Endothelial cell (in vitro differentiated cells): ENCODE results near the gene PTPN6. TPM values are rescaled to one million over a fixed set of nuclear protein-coding genes. Genes with fewer than 3 reads are reported as not detected.

ENCODE experiments used
- DNase-seq: peaks from one replicate; pipeline ENCODE4 v3.0.0; 2021; ENCODE audit warnings: low spot score
- H3K27ac Mint-ChIP-seq: one replicate; pipeline ENCODE4 v1.8.0; 2021; ENCODE audit warnings: mixed read lengths, inconsistent platforms; ENCODE audit not compliant: unreplicated experiment
- H3K27me3 Mint-ChIP-seq: one replicate; pipeline ENCODE4 v1.8.0; 2021; ENCODE audit warnings: mild to moderate bottlenecking, moderate library complexity, mixed read lengths, inconsistent platforms; ENCODE audit not compliant: unreplicated experiment
- H3K36me3 Mint-ChIP-seq: one replicate; pipeline ENCODE4 v1.8.0; 2021; ENCODE audit warnings: mild to moderate bottlenecking, low read depth, mixed read lengths, inconsistent platforms; ENCODE audit not compliant: unreplicated experiment
- H3K4me1 Mint-ChIP-seq: one replicate; pipeline ENCODE4 v1.8.0; 2021; ENCODE audit warnings: mild to moderate bottlenecking, mixed read lengths, inconsistent platforms; ENCODE audit not compliant: unreplicated experiment
- H3K4me3 Mint-ChIP-seq: one replicate; pipeline ENCODE4 v1.8.0; 2021; ENCODE audit warnings: mild to moderate bottlenecking, mixed read lengths, inconsistent platforms; ENCODE audit not compliant: unreplicated experiment
- H3K9me3 Mint-ChIP-seq: one replicate; pipeline ENCODE4 v1.8.0; 2021; ENCODE audit warnings: mixed read lengths, inconsistent platforms; ENCODE audit not compliant: unreplicated experiment
- total RNA-seq: library from RNA; stranded (reverse); fragmentation: NEBNext Ultra II Directional; extraction: Animal tissue kit (Norgen Biotek cat#: 25700); gene quantifications from one replicate; pipeline ENCODE4 v1.2.1, GENCODE V29; 2021; ENCODE audit not compliant: unreplicated experiment
- TF ChIP-seq, protein P1 (sequence below): fragments of 200-600 bp; sonication (generic); IDR thresholded peaks from one replicate; pipeline ENCODE4 v1.5.0; 2021; ENCODE audit warnings: antibody characterized with exemption; ENCODE audit not compliant: unreplicated experiment

Gene PTPN6
- total RNA-seq, 1 donor from 2014 or later = 22.1 TPM

- DNase-seq = no peak
- TF ChIP-seq, protein P1, sequence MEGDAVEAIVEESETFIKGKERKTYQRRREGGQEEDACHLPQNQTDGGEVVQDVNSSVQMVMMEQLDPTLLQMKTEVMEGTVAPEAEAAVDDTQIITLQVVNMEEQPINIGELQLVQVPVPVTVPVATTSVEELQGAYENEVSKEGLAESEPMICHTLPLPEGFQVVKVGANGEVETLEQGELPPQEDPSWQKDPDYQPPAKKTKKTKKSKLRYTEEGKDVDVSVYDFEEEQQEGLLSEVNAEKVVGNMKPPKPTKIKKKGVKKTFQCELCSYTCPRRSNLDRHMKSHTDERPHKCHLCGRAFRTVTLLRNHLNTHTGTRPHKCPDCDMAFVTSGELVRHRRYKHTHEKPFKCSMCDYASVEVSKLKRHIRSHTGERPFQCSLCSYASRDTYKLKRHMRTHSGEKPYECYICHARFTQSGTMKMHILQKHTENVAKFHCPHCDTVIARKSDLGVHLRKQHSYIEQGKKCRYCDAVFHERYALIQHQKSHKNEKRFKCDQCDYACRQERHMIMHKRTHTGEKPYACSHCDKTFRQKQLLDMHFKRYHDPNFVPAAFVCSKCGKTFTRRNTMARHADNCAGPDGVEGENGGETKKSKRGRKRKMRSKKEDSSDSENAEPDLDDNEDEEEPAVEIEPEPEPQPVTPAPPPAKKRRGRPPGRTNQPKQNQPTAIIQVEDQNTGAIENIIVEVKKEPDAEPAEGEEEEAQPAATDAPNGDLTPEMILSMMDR = no peak
- Mint-ChIP-seq H3K4me1 (no peaks in the 10 kb centered on the region), H3K27me3 (no peaks in the 10 kb centered on the region), H3K27ac (no peak overlapping the region), H3K4me3 (no peak overlapping the region), H3K36me3 (peaks cover 37% of the 10 kb centered on the region), H3K9me3 (no peaks in the 10 kb centered on the region)
Observed at GRCh38 chr12:6980075-6980474, 28.9 kb downstream of the PTPN6 start.

DNA sequence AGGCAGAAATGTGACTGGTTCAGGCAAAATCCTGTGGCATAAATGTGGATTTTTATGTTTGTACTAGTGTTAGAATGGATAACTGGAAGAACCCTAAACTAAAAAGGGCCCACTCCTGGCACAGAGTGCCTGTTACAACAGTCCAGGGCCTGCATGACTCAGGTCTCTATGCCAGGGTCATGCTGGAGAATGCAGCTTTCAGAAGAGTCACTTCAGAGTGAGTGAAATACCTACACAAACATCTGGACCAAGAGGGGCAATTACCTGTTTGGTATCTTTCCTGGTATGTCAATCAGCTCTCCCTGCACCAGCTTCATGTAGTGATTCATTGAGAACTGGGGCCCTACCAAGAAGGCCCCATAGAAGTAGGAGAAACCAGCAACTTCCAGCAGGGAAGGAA, 29.6 kb downstream of the PTPN6 start:
- no peaks in the 10 kb centered on the region for H3K9me3 Mint-ChIP-seq
- no peak overlapping the region for H3K4me3 Mint-ChIP-seq
- no peak for DNase-seq
- TF ChIP-seq, protein P1 = no peak
- H3K4me1 Mint-ChIP-seq = no peaks in the 10 kb centered on the region
- no peaks in the 10 kb centered on the region for H3K27me3 Mint-ChIP-seq
- no peak overlapping the region for H3K27ac Mint-ChIP-seq
- peaks cover 32% of the 10 kb centered on the region for H3K36me3 Mint-ChIP-seq

DNA sequence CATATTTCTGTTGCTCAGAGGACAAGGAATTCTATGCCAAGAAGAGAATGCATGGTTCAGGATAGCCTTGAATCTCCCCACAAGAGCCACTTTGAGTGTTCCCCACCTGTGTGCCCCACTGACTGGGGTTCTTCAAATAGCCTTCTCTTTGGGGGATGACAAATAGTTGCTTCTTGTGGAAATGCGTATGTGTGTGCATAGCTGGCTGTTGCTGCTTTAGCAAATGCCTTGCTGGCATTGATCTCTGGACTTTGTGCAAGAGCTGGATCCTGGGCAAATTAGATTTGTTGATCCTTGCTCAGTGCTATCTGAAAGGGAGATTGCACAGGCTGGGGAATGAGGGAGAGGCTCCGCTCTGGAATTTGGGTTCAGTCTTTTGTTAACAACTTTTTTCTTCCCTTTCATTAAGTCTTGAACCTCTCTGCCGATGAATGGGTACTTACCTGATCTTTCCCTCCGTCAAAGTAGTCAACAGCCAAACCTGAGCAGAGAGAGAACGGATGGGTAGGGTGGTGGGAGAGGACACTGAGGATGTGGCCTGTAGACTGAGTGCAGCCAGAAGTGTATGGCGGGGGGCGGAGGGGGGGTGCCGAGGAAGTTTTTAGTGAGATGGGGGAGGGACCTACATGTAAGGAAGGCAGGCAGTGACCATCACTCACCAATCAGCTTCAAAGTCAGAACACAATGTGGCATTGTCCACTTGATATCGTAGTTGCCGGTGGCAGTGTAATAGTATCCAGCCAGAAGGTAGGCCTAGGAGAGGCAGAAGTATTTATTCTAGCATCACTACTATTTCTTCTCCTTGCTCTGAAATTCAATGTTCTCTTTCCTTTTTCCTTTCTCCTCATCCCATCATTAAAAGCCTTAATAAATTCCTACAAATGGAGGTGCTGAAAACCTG, 30.2 kb downstream of the PTPN6 start:
- peaks cover 28% of the 10 kb centered on the region for H3K36me3 Mint-ChIP-seq
- H3K4me3 Mint-ChIP-seq = peak overlapping the region; percentile 10
- no peak overlapping the region for H3K27ac Mint-ChIP-seq

GRCh38 chr12:6982532-6982931, 31.4 kb downstream of the PTPN6 start:
- Mint-ChIP-seq H3K4me3 (no peak overlapping the region), H3K27me3 (no peaks in the 10 kb centered on the region), H3K27ac (no peak overlapping the region), H3K4me1 (no peaks in the 10 kb centered on the region), H3K9me3 (no peaks in the 10 kb centered on the region), H3K36me3 (peaks cover 20% of the 10 kb centered on the region)
- TF ChIP-seq, protein P1 = no peak
- no peak for DNase-seq

More for the DNA sequence above, 30.2 kb downstream of the PTPN6 start:
- H3K27me3 Mint-ChIP-seq = no peaks in the 10 kb centered on the region
- TF ChIP-seq, protein P1 = no peak
- DNase-seq = no peak
- no peaks in the 10 kb centered on the region for H3K4me1 Mint-ChIP-seq
- H3K9me3 Mint-ChIP-seq = no peaks in the 10 kb centered on the region

DNA sequence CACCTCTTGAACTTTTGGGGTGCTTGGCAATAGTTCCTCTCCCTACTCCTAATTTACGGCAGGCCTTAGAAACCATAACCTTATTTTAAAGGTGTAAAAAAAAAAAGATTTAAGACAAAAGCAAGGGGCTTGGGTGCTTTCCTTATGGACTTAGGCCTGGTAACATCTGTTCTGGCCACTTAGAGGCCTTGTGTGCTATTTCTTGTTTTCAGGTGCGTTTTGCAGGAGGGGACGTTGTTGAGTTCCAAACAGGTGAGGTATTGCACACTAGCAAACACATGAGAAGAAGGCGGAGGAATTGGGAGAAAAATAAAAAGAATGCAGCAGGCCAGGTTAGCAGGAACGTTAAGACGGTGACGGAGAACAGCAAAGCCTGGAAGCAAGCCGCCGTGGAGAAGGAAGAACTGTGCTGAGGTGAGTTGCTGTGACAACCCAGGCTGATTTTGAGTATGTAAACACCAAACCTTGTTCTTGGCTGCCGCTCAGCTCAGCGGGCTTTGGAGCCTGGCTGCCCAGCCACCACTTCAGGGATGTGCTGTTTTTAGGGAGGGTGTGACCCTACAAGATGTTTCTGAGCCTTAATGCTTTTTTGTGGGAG, 36.9 kb downstream of the PTPN6 start:
- no peaks in the 10 kb centered on the region for H3K9me3 Mint-ChIP-seq
- H3K36me3 Mint-ChIP-seq = peaks cover 6% of the 10 kb centered on the region
- TF ChIP-seq, protein P1 = no peak
- H3K27me3 Mint-ChIP-seq = no peaks in the 10 kb centered on the region
- H3K4me3 Mint-ChIP-seq = no peak overlapping the region
- H3K4me1 Mint-ChIP-seq = no peaks in the 10 kb centered on the region
- no peak overlapping the region for H3K27ac Mint-ChIP-seq
- DNase-seq = no peak
